Choroid plexus epithelial cell (primary cell): Measurements from ENCODE around the gene RTN4RL1.

ENCODE experiments used
- DNase-seq: peaks from one replicate; pipeline ENCODE4 v3.0.0-alpha.2; 2010; ENCODE audit warnings: low read depth
- H3K4me3 ChIP-seq: 2 replicates; pipeline ENCODE4 v1.5.1; 2011; ENCODE audit warnings: low read depth, mild to moderate bottlenecking, control low read depth, low read length, moderate library complexity
- TF ChIP-seq, protein P1 (sequence below): conservative IDR thresholded peaks from 2 replicates; pipeline ENCODE4 v1.5.1; 2011; ENCODE audit warnings: low read depth, mild to moderate bottlenecking, control low read depth, inconsistent platforms, low read length, moderate library complexity

The RTN4RL1 gene

DNA sequence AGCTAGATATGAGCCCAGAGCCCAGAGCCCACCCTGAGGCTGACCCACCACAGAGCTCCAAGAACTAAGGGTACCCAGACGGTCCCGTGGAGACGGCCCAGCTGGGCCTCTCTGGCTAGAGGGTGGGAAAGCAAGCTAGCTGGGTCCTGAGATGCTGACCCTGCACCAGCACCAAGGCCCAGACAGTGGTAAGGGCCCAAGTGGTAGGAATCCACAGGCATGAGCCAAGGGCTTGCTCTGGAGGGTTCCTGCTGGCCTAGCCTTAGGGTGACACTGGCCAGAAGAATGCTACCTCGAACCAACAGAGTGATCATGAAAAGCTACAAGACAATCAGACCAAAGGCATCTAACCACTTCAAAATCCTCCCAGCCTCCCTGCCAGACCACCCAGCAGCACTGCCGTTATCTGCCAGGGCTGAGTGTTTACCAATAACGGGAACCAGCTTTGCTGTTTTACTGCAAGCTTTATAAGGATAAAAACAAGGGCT is 42.9 kb upstream of the RTN4RL1 start:
- no peak overlapping the region for H3K4me3 ChIP-seq
- peak; percentile 83 for DNase-seq
- TF ChIP-seq, protein P1, sequence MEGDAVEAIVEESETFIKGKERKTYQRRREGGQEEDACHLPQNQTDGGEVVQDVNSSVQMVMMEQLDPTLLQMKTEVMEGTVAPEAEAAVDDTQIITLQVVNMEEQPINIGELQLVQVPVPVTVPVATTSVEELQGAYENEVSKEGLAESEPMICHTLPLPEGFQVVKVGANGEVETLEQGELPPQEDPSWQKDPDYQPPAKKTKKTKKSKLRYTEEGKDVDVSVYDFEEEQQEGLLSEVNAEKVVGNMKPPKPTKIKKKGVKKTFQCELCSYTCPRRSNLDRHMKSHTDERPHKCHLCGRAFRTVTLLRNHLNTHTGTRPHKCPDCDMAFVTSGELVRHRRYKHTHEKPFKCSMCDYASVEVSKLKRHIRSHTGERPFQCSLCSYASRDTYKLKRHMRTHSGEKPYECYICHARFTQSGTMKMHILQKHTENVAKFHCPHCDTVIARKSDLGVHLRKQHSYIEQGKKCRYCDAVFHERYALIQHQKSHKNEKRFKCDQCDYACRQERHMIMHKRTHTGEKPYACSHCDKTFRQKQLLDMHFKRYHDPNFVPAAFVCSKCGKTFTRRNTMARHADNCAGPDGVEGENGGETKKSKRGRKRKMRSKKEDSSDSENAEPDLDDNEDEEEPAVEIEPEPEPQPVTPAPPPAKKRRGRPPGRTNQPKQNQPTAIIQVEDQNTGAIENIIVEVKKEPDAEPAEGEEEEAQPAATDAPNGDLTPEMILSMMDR = peak; percentile 36

DNA sequence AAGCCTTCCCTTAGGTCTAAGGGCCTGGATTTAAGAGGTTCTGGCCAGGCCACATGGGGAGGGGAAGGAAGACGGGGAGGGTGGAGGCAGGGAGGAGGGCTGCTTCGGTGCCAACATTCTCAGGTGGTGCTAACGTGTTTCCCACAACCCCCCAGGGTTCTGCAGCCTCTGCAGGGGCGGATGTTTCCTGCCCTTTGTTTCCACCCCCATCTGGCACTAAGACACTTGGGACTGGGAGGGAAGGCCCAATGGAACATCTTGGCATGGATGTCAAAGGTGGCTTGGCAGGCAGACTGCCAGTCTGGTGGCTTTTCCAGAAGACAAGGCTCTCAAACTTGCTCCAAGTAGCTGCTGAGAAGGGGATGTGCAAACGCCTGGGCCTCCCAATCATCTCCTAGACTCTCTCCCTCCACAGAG is 42.5 kb upstream of the RTN4RL1 start:
- TF ChIP-seq, protein P1 = no peak
- no peak overlapping the region for H3K4me3 ChIP-seq
- peak; percentile 86 for DNase-seq

DNA sequence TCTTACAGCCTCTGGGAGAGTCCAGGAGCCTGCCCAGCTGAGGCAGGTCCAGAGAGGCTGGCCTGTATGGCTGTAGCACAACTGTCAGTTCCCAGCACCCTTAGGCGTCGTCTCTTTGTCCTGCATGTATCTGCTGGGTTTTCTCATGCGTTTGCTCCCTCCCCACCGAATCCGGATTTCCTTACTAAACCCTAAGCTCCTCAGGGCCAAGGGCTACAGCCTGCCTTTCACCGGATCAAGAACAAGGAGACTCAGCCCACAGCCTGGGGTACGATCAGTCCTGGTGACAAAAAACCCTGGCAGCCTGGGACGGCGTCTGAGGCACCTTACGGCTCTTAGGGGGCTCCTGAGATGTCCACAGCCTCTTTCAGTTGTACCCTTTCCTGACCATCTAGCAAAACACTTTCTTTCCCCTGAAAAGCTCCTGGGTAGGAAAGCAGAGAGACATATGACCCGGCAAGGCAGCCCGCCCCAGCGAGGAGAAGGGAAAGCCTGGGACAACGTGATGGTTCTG is 42.0 kb upstream of the RTN4RL1 start:
- H3K4me3 ChIP-seq = no peak overlapping the region
- no peak for DNase-seq
- TF ChIP-seq, protein P1 = peak; percentile 0

DNA sequence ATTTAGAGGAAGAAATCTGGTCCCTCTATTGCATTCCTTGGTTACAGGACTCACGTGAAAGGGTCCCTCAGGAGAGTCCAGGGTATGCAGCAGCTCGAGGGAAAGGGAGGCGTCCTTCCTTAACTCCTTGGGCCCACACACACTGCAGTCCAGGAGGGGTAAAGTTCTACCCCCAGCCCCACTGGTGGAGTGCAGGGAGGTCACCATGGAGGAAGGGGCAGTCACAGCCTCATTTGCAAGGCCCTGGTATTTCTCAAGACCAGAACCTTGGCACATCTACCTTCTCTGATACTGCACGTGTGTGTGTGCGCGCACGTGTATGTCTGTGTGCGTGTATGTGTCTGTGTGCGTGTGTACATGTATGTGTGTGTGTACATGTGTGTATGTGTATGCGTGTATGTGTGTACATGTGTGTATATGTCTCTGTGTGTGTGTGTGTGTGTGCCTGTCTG is 40.8 kb upstream of the RTN4RL1 start:
- no peak overlapping the region for H3K4me3 ChIP-seq
- TF ChIP-seq, protein P1 = no peak
- no peak for DNase-seq

DNA sequence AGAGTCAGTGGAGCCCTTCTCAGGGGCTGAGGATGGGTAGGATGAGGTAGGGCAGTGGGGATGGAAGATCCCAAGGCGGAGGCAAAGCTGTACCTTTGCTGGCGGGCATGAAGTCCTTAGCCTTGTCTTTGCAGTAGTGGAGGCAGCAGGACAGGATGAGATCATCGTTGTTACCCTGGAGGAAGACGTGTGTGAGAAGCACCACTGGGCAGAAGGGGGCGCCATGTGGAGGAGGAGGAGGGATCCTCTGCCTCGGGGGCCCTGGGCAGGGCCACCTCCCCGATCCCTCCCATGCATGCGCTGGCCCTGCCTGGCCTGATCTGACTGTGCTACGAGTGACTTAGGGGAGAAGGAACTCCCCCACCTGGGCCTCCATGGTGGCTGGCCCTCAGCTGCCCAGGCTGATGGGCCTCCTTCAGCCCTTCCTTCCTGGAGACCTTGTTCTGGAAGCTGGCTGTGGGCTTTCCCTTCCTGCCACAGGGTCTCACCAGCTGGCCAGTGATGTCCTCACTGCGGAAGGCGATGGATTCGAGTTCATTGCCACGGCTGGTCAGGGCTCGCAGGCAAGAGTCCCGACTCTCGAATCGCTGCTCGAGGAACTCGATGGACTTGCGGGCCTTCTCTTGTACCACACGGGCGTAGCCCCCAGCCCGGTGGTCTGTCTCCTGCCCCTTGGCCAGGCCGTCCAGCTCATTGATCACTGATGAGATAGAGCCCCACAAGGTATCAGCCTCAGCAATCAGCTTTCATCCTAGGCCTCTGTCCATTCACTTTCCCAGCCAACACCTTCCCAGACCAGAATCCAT is 40.0 kb upstream of the RTN4RL1 start:
- DNase-seq = peak; percentile 92
- no peak overlapping the region for H3K4me3 ChIP-seq
- TF ChIP-seq, protein P1 = peak; percentile 77

DNA sequence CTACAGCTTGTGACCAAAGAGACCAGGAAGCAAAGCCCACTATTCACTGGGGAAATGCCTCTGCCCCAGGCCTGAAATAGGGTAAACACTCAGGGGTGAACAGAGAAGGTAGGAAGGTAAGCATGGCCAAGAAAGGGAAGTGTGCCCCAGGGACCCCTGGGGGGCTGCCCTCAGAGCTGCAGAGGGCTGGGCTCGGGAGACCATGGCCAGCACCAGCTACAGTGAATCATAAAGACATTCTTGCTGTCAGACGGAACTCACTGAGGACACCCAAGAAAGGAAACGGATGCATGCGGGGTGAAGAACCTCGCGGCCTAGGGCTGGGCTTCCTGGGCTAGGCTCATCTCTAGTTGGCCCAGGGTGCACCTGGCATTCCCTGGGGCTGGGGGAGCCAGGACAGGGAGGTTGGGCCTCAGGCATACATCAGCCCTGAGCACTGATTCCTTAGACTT is 39.4 kb upstream of the RTN4RL1 start:
- TF ChIP-seq, protein P1 = no peak
- peak; percentile 78 for DNase-seq
- no peak overlapping the region for H3K4me3 ChIP-seq

DNA sequence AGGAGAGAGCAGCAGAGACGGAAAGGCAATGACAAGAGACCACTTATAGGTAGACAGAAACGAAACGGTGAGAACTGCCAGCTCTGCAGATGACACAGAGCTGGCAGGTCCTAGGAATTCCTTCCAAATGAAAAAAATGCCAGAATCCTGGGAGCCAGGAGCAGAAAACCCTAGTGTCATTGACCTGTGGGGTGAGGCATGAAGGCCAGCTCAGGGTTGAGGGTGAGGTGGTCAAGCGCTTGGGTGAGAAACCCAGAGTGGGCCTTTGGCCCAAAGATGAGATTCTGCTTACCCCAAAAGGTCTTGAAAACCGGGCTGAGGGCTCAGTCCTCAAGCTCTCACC is 39.0 kb upstream of the RTN4RL1 start:
- peak; percentile 47 for DNase-seq
- TF ChIP-seq, protein P1 = no peak
- H3K4me3 ChIP-seq = no peak overlapping the region
